Activated naive CD8-positive, alpha-beta T cell treated with anti-CD3 and anti-CD28 coated beads, Interleukin-2, amount 10 ng/mL, durations not matched to agents 7 days and 5 days (primary cell): ENCODE results near the gene ZSCAN9. TPM values are rescaled to one million over a fixed set of nuclear protein-coding genes. Genes with fewer than 3 reads are reported as not detected.

Experiments
- total RNA-seq, 2 experiments: library from RNA; stranded (reverse); gene quantifications; one replicate each; pipeline ENCODE4 v1.2.3, GENCODE V29; 2021

Gene ZSCAN9
- total RNA-seq, 2 experiments from 2014 or later = 9.0 to 9.7 TPM

Other genes with a start within 250 kb of the ZSCAN9 start
- gene ZNF165, start 144.7 kb upstream of the ZSCAN9 start, total RNA-seq = 1 to 10 TPM; 1.2 to 1.3 TPM
- 1 to 10 TPM; 6.9 to 8.6 TPM for gene ZSCAN16, start 100.7 kb upstream of the ZSCAN9 start, total RNA-seq
- 10 to 100 TPM; 29.8 to 30.7 TPM for gene ZKSCAN8, start 83.4 kb upstream of the ZSCAN9 start, total RNA-seq
- 10 to 100 TPM; 10.5 to 11.3 TPM for gene ZKSCAN4, start 27.0 kb downstream of the ZSCAN9 start, total RNA-seq
- not detected for gene NKAPL, start 34.0 kb downstream of the ZSCAN9 start, total RNA-seq
- gene ZSCAN26, start 41.9 kb downstream of the ZSCAN9 start, total RNA-seq = 10 to 100 TPM; 13.1 to 14.5 TPM
- gene PGBD1, start 56.3 kb downstream of the ZSCAN9 start, total RNA-seq = 1 to 10 TPM; 3.4 to 3.9 TPM
- 1 to 10 TPM; 1.9 to 2.0 TPM for gene ZSCAN31, start 110.9 kb downstream of the ZSCAN9 start, total RNA-seq
- 1 to 10 TPM; 7.0 to 7.6 TPM for gene ZKSCAN3, start 124.7 kb downstream of the ZSCAN9 start, total RNA-seq
- gene ZSCAN12, start 174.5 kb downstream of the ZSCAN9 start, total RNA-seq = 10 to 100 TPM; 13.9 to 15.0 TPM
- 1 to 10 TPM; 1.3 to 2.9 TPM for gene ZSCAN23, start 218.2 kb downstream of the ZSCAN9 start, total RNA-seq